Activated CD8-positive, alpha-beta T cell treated with anti-CD3 and anti-CD28 coated beads for 36 hours (primary cell): ENCODE measurements around the gene MPEG1. TPM values are rescaled to one million over a fixed set of nuclear protein-coding genes. Genes with fewer than 3 reads are reported as not detected.

Experiments
- ATAC-seq: fragments of 200-7000 bp; cut with Tn5 transposase; one replicate; pipeline ENCODE4 v1.10.0; 2021; ENCODE audit warnings: mild to moderate bottlenecking, moderate library complexity
- CTCF ChIA-PET: fragments of 350-600 bp; sonication (Branson Sonifier 250); formaldehyde crosslinking; loops from one replicate; lab custom pipeline; 2021; ENCODE audit warnings: antibody characterized with exemption; lab: Charles Lee
- POLR2A ChIA-PET: fragments of 350-600 bp; sonication (Branson Sonifier 250); formaldehyde crosslinking; loops from one replicate; lab custom pipeline; 2021; ENCODE audit warnings: antibody characterized with exemption; lab: Charles Lee
- DNase-seq: peaks from one replicate; pipeline ENCODE4 v3.0.0-alpha.2; 2020
- H3K27ac Mint-ChIP-seq: one replicate; pipeline ENCODE4 v1.8.0; 2021; ENCODE audit warnings: mild to moderate bottlenecking, mixed read lengths
- H3K27me3 Mint-ChIP-seq: one replicate; pipeline ENCODE4 v1.8.0; 2021; ENCODE audit warnings: mixed read lengths
- H3K36me3 Mint-ChIP-seq: one replicate; pipeline ENCODE4 v1.8.0; 2021; ENCODE audit warnings: low read depth, mixed read lengths
- H3K4me1 Mint-ChIP-seq: one replicate; pipeline ENCODE4 v1.8.0; 2021; ENCODE audit warnings: low read depth, mixed read lengths
- H3K4me3 Mint-ChIP-seq: one replicate; pipeline ENCODE4 v1.8.0; 2021; ENCODE audit warnings: mild to moderate bottlenecking, moderate library complexity, mixed read lengths
- H3K9me3 Mint-ChIP-seq: one replicate; pipeline ENCODE4 v1.8.0; 2021; ENCODE audit warnings: mixed read lengths
- CTCF ChIP-seq: fragments of 200-600 bp; IDR thresholded peaks from one replicate; pipeline ENCODE4 v1.8.0; 2022; ENCODE audit warnings: antibody characterized with exemption, mild to moderate bottlenecking
- intact Hi-C: fragments of 100-400 bp; cut with micrococcal nuclease; formaldehyde crosslinking; loops from one replicate; pipeline ENCODE4 v1.10.0; 2022
- total RNA-seq, 2 experiments: library from RNA; stranded (reverse); gene quantifications; one replicate each; pipeline ENCODE4 v1.2.3, GENCODE V29; 2021

The MPEG1 gene
- total RNA-seq, 2 experiments from 2014 or later, result not detected

- Mint-ChIP-seq H3K4me3 (no peak overlapping the region), H3K27me3 (no peaks in the 10 kb centered on the region), H3K4me1 (no peaks in the 10 kb centered on the region), H3K27ac (no peak overlapping the region), H3K36me3 (no peaks in the 10 kb centered on the region), H3K9me3 (no peaks in the 10 kb centered on the region)
- ATAC-seq, result no peak
- TF ChIP-seq CTCF, result no peak
- DNase-seq, result no peak
- intact Hi-C loops, result no loop called here
- POLR2A ChIA-PET, result no interaction called here
- CTCF ChIA-PET, result no interaction called here
Measured at GRCh38 chr11:59259047-59259446, 46.3 kb upstream of the MPEG1 start.

GRCh38 chr11:59255281-59255680 lies 42.6 kb upstream of the MPEG1 start:
- Mint-ChIP-seq H3K27ac (no peak overlapping the region), H3K9me3 (no peaks in the 10 kb centered on the region), H3K27me3 (no peaks in the 10 kb centered on the region), H3K36me3 (no peaks in the 10 kb centered on the region), H3K4me3 (no peak overlapping the region), H3K4me1 (no peaks in the 10 kb centered on the region)
- CTCF ChIA-PET, result no interaction called here
- no peak for DNase-seq
- intact Hi-C loops, result no loop called here
- no peak for TF ChIP-seq CTCF
- POLR2A ChIA-PET, result no interaction called here
- ATAC-seq, result no peak

GRCh38 chr11:59254286-59254685 lies 41.6 kb upstream of the MPEG1 start:
- ChIA-PET POLR2A (no interaction called here), CTCF (interaction anchor here (1.0 kb wide), 1 partner anchor 96 kb away, joined by 3 read pairs; no protein-coding TSS in a partner anchor)
- intact Hi-C loops, result no loop called here
- Mint-ChIP-seq H3K27me3 (no peaks in the 10 kb centered on the region), H3K27ac (no peak overlapping the region), H3K4me3 (no peak overlapping the region), H3K4me1 (no peaks in the 10 kb centered on the region), H3K36me3 (no peaks in the 10 kb centered on the region), H3K9me3 (no peaks in the 10 kb centered on the region)
- no peak for DNase-seq
- ATAC-seq, result no peak
- no peak for TF ChIP-seq CTCF

GRCh38 chr11:59253001-59253400 lies 40.3 kb upstream of the MPEG1 start:
- Mint-ChIP-seq H3K9me3 (no peaks in the 10 kb centered on the region), H3K4me3 (no peak overlapping the region), H3K27me3 (no peaks in the 10 kb centered on the region), H3K4me1 (peaks cover 4% of the 10 kb centered on the region), H3K27ac (no peak overlapping the region), H3K36me3 (no peaks in the 10 kb centered on the region)
- intact Hi-C loops, result no loop called here
- no peak for TF ChIP-seq CTCF
- DNase-seq (no peak), ATAC-seq (no peak)
- ChIA-PET CTCF (no interaction called here), POLR2A (no interaction called here)

GRCh38 chr11:59249535-59249934 lies 36.8 kb upstream of the MPEG1 start:
- Mint-ChIP-seq H3K36me3 (no peaks in the 10 kb centered on the region), H3K9me3 (no peaks in the 10 kb centered on the region), H3K4me3 (no peak overlapping the region), H3K27me3 (peaks cover under 1% of the 10 kb centered on the region), H3K27ac (no peak overlapping the region), H3K4me1 (peaks cover 14% of the 10 kb centered on the region)
- intact Hi-C loops, result no loop called here
- ATAC-seq (no peak), DNase-seq (no peak)
- ChIA-PET CTCF (interaction anchor here (0.6 kb wide), 1 partner anchor 196 kb away, joined by 3 read pairs; no protein-coding TSS in a partner anchor), POLR2A (no interaction called here)
- TF ChIP-seq CTCF, result no peak
